ENCODE results near the gene CNDP1. TPM values are rescaled to one million over a fixed set of nuclear protein-coding genes. Genes with fewer than 3 reads are reported as not detected.

CNDP1 gene
- polyA plus RNA-seq, 3 donors, result not detected

DNA sequence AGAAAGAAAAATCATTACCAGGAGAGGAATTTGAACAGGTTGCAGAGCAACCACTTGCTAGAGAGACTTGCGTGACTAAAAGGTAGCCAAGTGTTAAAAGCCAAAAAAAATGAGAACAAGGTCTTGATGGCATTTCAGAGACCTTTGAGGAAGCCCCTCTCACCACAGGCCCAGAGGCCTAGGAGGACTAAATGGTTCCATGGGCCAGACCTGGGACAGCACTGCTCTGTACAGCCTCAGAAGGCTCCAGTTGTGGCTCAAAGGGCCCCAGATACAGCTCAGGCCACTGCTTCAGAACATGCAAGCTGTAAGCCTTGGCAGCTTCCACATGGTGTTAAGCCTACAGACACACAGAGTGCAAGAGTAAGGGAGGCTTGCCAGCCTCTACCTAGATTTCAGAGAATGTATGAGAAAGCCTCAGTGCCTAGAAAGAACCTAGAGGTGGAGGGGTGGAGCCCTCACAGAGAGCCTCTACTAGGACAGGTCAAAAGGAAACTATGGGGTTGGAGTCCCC lies 15.3 kb downstream of the CNDP1 start:
- Histone ChIP-seq H3K79me2 (ENCODE audit: insufficient read depth, low read length) (no peaks in the 10 kb centered on the region), H3K9me3 (replicated peaks in 1 of 2; ENCODE audit: control insufficient read depth in 1 of 2, insufficient read depth in 1 of 2, low read length in 2 of 2) (peaks cover 8 to 10% of the 10 kb centered on the region in 2 donors), H3K36me3 (replicated peaks in 1 of 2; ENCODE audit: control insufficient read depth in 1 of 2, insufficient read depth in 2 of 2, low read length in 2 of 2) (no peaks in the 10 kb centered on the region), H3K27me3 (ENCODE audit: control insufficient read depth in 2 of 2, insufficient read depth in 2 of 2, low read length in 2 of 2) (no peaks in the 10 kb centered on the region), H3K4me2 (replicated peaks; ENCODE audit: extremely low read depth, low read length, poor library complexity, severe bottlenecking) (no peak overlapping the region), H3K27ac (ENCODE audit: low read depth in 1 of 2, low read length in 2 of 2) (no peak overlapping the region), H3K4me1 (ENCODE audit: control insufficient read depth in 1 of 2, insufficient read depth in 2 of 2, low read length in 2 of 2) (no peaks in the 10 kb centered on the region), H4K20me1 (ENCODE audit: insufficient read depth, low read length) (no peaks in the 10 kb centered on the region), H2AFZ (ENCODE audit: insufficient read depth, low read depth, low read length, poor library complexity, severe bottlenecking) (no peak overlapping the region), H3K9ac (ENCODE audit: insufficient read depth, low read length, poor library complexity, severe bottlenecking) (no peak overlapping the region), H3K4me3 (replicated peaks in 1 of 3; ENCODE audit: low read depth in 2 of 3, low read length in 3 of 3) (no peak overlapping the region)
- Mint-ChIP-seq H3K36me3 (no peaks in the 10 kb centered on the region), H3K4me3 (no peak overlapping the region), H3K27me3 (ENCODE audit: low read depth in 3 of 3) (peaks cover 2 to 12% (median 5%) of the 10 kb centered on the region in 3 donors), H3K4me1 (peaks cover 3% of the 10 kb centered on the region), H3K27ac (no peak overlapping the region), H3K9me3 (peaks cover 0 to 17% (median 9%) of the 10 kb centered on the region in 7 donors)
- intact Hi-C loops (cut with micrococcal nuclease), result loop anchor here (2.0 to 5.0 kb wide), 2 partner anchors 197 to 352 kb away; no protein-coding TSS in a partner anchor
- DNase-seq, result no peak
- WGBS (ENCODE audit: insufficient coverage), result no CpG with 5 or more reads among the region's 1 CpG
- TF ChIP-seq, protein P1, sequence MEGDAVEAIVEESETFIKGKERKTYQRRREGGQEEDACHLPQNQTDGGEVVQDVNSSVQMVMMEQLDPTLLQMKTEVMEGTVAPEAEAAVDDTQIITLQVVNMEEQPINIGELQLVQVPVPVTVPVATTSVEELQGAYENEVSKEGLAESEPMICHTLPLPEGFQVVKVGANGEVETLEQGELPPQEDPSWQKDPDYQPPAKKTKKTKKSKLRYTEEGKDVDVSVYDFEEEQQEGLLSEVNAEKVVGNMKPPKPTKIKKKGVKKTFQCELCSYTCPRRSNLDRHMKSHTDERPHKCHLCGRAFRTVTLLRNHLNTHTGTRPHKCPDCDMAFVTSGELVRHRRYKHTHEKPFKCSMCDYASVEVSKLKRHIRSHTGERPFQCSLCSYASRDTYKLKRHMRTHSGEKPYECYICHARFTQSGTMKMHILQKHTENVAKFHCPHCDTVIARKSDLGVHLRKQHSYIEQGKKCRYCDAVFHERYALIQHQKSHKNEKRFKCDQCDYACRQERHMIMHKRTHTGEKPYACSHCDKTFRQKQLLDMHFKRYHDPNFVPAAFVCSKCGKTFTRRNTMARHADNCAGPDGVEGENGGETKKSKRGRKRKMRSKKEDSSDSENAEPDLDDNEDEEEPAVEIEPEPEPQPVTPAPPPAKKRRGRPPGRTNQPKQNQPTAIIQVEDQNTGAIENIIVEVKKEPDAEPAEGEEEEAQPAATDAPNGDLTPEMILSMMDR (IDR thresholded peaks at IDR 0.05), result no peak

GRCh38 chr18:74550886-74551285 lies 16.6 kb downstream of the CNDP1 start:
- peaks cover 0 to 17% (median 9%) of the 10 kb centered on the region in 7 donors for H3K9me3 Mint-ChIP-seq
- Histone ChIP-seq H3K79me2 (ENCODE audit: insufficient read depth, low read length) (no peaks in the 10 kb centered on the region), H2AFZ (ENCODE audit: insufficient read depth, low read depth, low read length, poor library complexity, severe bottlenecking) (no peak overlapping the region), H3K4me1 (ENCODE audit: control insufficient read depth in 1 of 2, insufficient read depth in 2 of 2, low read length in 2 of 2) (no peaks in the 10 kb centered on the region), H3K9me3 (replicated peaks in 1 of 2; ENCODE audit: control insufficient read depth in 1 of 2, insufficient read depth in 1 of 2, low read length in 2 of 2) (peaks cover 8 to 10% of the 10 kb centered on the region in 2 donors), H3K4me3 (replicated peaks in 1 of 3; ENCODE audit: low read depth in 2 of 3, low read length in 3 of 3) (no peak overlapping the region), H3K27ac (ENCODE audit: low read depth in 1 of 2, low read length in 2 of 2) (no peak overlapping the region), H3K36me3 (replicated peaks in 1 of 2; ENCODE audit: control insufficient read depth in 1 of 2, insufficient read depth in 2 of 2, low read length in 2 of 2) (no peaks in the 10 kb centered on the region), H3K4me2 (replicated peaks; ENCODE audit: extremely low read depth, low read length, poor library complexity, severe bottlenecking) (no peak overlapping the region), H3K27me3 (ENCODE audit: control insufficient read depth in 2 of 2, insufficient read depth in 2 of 2, low read length in 2 of 2) (no peaks in the 10 kb centered on the region), H3K9ac (ENCODE audit: insufficient read depth, low read length, poor library complexity, severe bottlenecking) (no peak overlapping the region), H4K20me1 (ENCODE audit: insufficient read depth, low read length) (no peaks in the 10 kb centered on the region)
- no peaks in the 10 kb centered on the region for H3K36me3 Mint-ChIP-seq
- H3K27ac Mint-ChIP-seq, result no peak overlapping the region
- no peak overlapping the region for H3K4me3 Mint-ChIP-seq
- WGBS (ENCODE audit: insufficient coverage), result 92% methylated on average over 3 of the region's 6 CpGs
- H3K27me3 Mint-ChIP-seq (ENCODE audit: low read depth in 3 of 3), result peaks cover 2 to 9% (median 5%) of the 10 kb centered on the region in 3 donors
- TF ChIP-seq, protein P1 (IDR thresholded peaks at IDR 0.05), result no peak
- intact Hi-C loops (cut with micrococcal nuclease), result loop anchor here (2.0 to 5.0 kb wide), 2 partner anchors 198 to 354 kb away; no protein-coding TSS in a partner anchor
- DNase-seq, result no peak
- peaks cover 3% of the 10 kb centered on the region for H3K4me1 Mint-ChIP-seq
